Effector CD4-positive, alpha-beta T cell (primary cell): Measurements from ENCODE around the gene C11orf65.
A peak's percentile ranks its signal among the peaks of the same experiment; 100 is the strongest.

ENCODE experiments used
- DNase-seq: peaks from one replicate; pipeline ENCODE4 v3.0.0-alpha.2; 2020
- total RNA-seq: gene quantifications from one replicate; lab custom pipeline; 2026; lab: John Stamatoyannopoulos, UW

Gene C11orf65, protein sequence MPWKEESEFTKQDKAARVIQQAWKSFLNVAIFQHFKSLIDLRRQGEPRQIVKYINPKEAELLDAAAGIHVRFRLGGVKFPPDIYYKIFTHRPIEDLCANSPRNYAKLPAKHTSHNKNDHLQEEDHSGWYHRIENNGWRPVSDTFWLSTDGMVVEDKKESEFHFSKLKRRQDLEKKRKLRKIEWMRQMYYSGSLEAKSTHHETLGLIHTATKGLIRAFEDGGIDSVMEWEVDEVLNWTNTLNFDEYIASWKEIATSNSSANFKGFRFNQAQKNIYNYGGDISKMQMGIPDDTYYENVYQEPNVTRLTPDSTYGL
- total RNA-seq, result 0.75 reads per million

DNA sequence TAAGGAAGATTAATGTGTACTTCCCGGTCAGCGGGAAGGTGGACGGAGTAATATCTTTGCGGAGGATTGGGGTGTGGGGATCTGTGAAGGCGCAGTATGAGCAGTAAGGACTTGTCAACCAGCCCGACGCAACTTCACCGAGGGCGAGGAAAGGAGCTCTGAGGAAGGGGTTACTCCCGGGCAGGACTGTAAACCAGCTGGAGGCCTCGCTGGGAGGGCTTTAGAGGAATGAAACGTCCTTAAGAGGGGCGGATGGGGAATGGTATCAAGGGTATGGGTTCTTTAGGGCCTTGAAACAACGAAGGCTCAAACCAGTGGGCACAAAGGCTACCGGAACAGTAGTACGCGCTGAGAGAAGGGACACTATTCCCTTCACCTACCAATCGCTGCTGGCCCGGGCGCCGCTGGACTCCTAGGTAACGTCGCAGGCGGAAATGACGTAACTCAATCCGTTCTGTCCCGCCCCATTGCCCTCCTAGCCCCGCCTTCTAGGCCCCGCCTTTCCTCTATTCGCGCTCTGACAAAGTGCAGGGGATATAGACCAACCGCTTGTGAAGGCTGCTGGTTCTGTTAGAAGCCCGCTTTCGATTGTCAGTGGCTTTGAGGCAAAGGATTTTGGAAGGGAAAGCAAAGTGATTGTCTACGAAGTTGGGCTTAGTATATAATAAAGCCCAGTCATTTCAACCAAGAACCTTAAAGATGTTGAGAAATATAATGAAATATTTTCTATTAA is at the start of gene C11orf65:
C11orf65 (minus strand) TSS at position 439 of the 733 bp plus-strand sequence. CDS start 5,970 bp downstream, outside the sequence.
- peak; percentile 91 for DNase-seq

DNA sequence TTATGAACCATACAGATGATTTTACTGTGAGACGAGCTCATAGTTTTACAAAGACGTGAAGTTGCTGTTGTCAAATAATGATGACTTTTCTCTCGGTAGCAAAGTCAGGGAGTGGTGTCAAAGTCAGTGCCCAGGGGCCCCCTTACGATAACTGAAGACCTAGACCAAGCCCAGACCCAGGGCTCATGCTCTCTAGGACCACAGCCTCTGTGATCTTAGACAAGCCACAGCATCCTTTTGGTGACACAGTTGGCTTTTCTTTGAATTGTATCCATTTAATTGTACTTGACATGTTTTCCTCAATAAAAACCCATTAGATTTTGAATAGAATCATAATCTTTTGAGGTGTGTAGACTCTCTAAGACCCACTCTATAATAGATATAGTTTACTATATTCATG is 48.8 kb upstream of the C11orf65 start:
- DNase-seq, result no peak

DNA sequence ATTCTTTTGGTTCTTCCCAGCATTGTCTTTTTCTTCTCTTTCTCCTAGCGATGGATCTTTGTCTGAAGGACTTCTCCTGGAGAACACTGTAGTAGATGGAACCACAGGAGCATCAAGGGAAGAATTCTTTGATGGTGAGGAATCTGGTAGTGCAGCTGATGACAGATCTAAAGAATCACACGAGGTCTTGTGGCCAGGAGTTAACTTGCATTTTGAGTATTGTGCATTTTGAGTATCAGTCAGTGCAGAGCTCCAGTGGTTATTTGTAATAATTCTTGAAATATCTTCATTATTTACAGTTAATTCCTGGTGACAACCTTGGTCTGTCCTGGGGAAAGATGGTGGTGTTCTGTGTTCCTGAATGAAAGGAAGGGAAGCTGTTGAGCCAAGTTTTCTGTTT is 45.4 kb upstream of the C11orf65 start:
- no peak for DNase-seq

- DNase-seq, result no peak
Measured at GRCh38 chr11:108511851-108512474, 44.6 kb upstream of the C11orf65 start.

DNA sequence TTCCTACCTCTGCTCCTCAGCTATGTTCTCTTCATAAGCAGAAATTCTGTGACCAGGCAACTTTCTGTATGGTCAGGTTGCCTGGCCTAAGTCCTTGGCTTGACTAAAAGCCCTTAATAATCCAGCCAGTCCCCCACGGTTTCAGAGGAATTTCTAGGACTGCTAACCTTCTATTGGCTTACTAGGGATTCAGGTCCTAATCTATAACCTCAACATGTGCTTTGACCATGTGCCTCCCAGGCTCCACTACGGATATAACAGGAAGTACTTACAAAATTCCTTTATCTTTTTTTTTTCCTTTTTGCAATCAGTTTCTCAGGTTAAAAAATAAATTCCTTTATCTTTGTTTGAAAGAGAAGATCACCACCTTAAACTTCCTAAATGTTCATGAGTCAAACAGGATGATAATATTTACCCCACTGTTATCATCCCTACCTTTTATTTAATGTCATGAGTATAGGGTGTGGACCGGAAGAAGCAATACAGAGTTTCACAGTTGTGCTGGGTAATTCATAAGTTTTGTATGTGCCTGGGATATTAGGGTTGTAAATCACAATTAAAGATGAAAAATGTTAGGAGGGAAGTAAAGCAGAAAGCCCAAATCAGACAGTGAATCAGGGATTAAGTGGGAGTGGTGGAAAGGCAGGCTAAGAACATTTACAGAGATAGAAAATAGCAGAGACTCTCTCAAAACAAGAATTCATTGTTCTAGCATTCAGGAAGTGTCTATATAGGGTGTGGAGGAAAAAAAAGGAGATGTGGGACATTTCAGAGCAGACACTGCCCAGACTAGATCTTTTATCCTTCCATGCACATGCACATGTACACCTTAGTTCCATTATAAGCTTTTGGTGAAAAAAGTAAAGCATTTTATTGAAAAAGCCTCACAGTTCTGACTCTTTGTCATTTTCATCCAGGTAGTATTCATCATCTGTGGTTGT is 41.6 kb upstream of the C11orf65 start:
- DNase-seq, result no peak

DNA sequence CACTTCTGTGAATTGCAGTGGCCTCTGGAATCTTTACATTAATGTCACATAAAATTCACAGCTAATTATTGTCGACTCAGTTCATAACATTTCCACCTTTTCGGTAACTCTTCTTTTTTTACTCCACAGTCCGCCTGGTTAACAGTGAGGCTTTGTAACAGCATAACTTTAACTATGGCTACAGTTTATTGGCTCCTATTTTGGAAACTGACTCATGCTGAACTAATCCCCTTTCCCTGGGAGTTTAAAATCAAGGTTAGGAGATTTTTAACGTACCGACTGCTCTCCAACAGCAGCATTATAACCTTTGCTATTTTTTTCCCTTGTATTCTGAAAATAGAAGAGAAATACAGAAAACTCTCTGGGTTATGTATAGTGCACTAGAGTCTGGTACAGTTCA is 34.1 kb upstream of the C11orf65 start:
- DNase-seq, result no peak

GRCh38 chr11:108500721-108501120 is 33.4 kb upstream of the C11orf65 start:
- no peak for DNase-seq

DNA sequence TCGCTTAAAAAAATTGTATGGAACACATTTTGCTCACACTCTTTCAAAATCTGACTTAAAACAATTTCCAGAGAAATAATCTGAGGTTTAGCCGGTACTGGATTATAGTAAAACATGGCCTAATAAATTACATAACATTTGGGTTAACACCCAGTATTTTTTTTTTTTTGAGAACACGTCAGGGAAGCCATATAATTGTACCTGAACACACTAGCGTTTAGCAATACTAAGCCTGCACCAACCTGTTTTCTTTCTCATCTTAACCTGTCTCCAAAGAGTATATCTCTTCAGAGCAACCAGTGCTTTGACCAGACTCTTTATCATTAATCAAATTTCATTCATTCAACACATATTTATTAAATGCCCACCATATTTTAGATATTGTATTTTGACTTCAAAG is 32.8 kb upstream of the C11orf65 start:
- no peak for DNase-seq

GRCh38 chr11:108498816-108499408 is 31.6 kb upstream of the C11orf65 start:
- no peak for DNase-seq

GRCh38 chr11:108498046-108498815 is 30.9 kb upstream of the C11orf65 start, which contains the start of gene POGLUT3:
Gene POGLUT3, minus strand, starts transcription at chr11:108498384. Its CDS starts 18 bp downstream, at chr11:108498366.
- DNase-seq, result peak; percentile 27

GRCh38 chr11:108497317-108498045 is 30.2 kb upstream of the C11orf65 start:
- DNase-seq, result peak; percentile 68

GRCh38 chr11:108496643-108497256 is 29.4 kb upstream of the C11orf65 start:
- no peak for DNase-seq

DNA sequence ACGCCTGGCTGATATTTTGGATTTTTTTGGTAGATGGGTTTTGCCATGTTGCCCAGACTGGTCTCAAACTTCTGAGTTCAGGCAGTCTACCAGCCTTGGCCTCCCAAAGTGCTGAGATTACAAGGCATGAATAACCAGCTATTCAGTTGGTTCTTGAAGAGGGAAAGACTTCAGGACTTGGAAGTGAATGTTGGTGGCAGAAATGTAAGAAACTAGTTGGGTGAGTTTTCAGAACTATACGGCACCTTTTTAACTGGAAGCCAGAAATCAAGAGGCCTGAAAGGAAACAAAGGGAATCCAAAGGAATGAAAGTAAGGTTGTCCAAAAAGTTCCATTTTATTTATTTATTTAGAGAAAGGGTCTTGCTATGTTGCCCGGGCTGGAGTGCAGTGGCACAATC is 28.0 kb upstream of the C11orf65 start:
- DNase-seq, result no peak

GRCh38 chr11:108494182-108494581 is 26.9 kb upstream of the C11orf65 start:
- no peak for DNase-seq

- DNase-seq, result no peak
Measured at GRCh38 chr11:108491936-108492335, 24.6 kb upstream of the C11orf65 start.

GRCh38 chr11:108486828-108487227 is 19.5 kb upstream of the C11orf65 start:
- DNase-seq, result no peak

DNA sequence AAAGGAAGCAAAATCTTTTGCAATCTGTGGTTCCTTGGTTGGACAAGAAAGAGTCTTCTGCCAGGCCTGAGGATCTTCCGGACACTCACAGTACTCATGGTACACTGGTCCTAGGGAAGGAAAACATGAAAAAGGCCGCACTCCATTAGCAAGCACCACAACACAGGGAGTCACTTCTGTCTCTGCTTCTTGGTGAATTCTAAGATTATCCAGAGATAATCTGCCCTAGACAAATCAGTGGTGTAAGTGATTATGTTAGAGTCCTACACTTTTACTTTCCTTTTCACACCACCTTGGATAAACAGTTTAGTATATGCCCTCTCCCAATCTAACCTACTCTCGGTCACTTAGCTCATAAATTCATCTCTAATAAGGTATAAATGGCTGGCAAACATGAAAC is 19.0 kb upstream of the C11orf65 start:
- no peak for DNase-seq

DNA sequence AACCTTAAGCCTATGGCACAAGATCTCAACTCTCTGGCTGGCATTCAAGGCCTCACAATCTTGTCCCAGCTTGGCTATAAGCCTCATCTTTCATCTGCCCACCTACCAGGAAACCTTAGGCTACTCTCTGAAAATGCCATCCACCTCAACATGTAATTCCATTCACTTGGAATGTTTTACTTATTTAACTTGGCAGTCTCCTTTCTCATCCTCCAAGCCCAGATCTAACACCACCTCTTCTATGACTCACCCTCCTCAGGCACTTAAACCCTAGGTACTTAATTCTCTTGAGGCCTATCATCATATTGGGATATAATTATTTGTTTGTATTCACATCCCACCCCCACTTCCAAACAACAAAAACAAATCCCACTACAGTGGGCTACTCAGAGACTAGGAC is 15.8 kb upstream of the C11orf65 start:
- DNase-seq, result no peak

DNA sequence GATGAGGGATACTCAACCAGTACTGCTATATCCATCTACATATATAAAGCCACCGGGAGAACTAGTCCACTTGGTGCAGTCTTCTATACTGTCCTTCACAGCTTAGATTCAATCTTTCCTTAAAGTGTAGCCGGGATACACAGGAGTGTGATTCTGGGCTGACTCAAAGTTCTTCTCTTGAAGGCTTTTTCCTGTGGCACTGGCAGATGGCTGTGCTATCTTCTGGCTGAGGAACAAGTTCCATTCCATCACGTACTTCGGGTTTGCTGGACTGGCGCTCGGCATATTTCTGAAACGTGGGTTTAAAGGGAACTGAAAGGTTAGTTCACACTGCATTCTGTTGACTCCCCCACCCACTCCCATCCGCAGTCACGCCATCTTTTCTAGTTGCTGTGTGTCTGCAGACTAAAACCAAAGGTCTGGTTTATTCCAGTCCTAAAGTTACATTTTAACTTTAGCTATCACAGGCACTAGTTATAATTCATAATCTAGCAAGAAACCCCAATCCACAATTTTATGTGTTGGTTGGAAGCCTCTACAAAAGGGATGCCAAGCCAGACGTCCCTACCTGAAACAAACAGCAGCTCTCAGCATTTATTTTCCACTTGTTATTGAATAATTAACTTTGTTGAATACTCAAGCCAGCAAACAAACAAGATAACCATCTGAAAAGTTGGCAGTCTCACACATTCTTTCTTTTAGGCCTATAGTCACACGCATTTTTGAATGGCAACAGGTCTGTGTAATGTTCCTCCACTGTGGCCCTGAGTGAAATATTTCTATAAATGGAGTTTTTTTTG is 7.5 kb upstream of the C11orf65 start:
- no peak for DNase-seq
